Neutrophil (primary cell): ENCODE data around the gene ADCY2.

Experiments
- H3K27ac ChIP-seq: fragments of 200-600 bp; sonication (generic); 2 replicates; pipeline ENCODE4 v1.5.1; 2016; ENCODE audit warnings: mild to moderate bottlenecking, moderate library complexity
- H3K27me3 ChIP-seq: fragments of 200-600 bp; sonication (generic); 2 replicates; pipeline ENCODE4 v1.6.0; 2016; ENCODE audit warnings: mild to moderate bottlenecking
- H3K36me3 ChIP-seq: fragments of 200-600 bp; sonication (generic); 2 replicates; pipeline ENCODE4 v1.5.1; 2017
- H3K4me1 ChIP-seq, 2 experiments: fragments of 200-600 bp in 1 of 2; sonication (generic) in 1 of 2; 1 replicate in 1 of 2; 2 replicates in 1 of 2; pipeline versions ENCODE4 v1.5.1 to v1.6.1; 2013 to 2016; ENCODE audit warnings: low read depth in 1 of 2, low read length in 1 of 2, mild to moderate bottlenecking in 1 of 2, moderate library complexity in 1 of 2; ENCODE audit not compliant: control insufficient read depth in 1 of 2, insufficient read depth in 1 of 2
- H3K4me3 ChIP-seq, 2 experiments: fragments of 200-600 bp in 1 of 2; sonication (generic) in 1 of 2; 1 replicate in 1 of 2; 2 replicates in 1 of 2; pipeline ENCODE4 v1.5.1; 2013 to 2016; ENCODE audit warnings: low read depth in 1 of 2, low read length in 1 of 2, mild to moderate bottlenecking in 1 of 2, moderate library complexity in 1 of 2
- H3K9me3 ChIP-seq: fragments of 200-600 bp; sonication (generic); 2 replicates; pipeline ENCODE4 v1.5.1; 2016
- TF ChIP-seq, protein P1 (sequence below): fragments of 200-600 bp; sonication (generic); IDR thresholded peaks from 2 replicates; pipeline ENCODE4 v1.5.1; 2016; ENCODE audit warnings: antibody characterized with exemption

Gene ADCY2

GRCh38 chr5:7714697-7715096 lies 318.8 kb downstream of the ADCY2 start:
- TF ChIP-seq, protein P1, sequence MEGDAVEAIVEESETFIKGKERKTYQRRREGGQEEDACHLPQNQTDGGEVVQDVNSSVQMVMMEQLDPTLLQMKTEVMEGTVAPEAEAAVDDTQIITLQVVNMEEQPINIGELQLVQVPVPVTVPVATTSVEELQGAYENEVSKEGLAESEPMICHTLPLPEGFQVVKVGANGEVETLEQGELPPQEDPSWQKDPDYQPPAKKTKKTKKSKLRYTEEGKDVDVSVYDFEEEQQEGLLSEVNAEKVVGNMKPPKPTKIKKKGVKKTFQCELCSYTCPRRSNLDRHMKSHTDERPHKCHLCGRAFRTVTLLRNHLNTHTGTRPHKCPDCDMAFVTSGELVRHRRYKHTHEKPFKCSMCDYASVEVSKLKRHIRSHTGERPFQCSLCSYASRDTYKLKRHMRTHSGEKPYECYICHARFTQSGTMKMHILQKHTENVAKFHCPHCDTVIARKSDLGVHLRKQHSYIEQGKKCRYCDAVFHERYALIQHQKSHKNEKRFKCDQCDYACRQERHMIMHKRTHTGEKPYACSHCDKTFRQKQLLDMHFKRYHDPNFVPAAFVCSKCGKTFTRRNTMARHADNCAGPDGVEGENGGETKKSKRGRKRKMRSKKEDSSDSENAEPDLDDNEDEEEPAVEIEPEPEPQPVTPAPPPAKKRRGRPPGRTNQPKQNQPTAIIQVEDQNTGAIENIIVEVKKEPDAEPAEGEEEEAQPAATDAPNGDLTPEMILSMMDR, result no peak
- Histone ChIP-seq H3K36me3 (no peaks in the 10 kb centered on the region), H3K27ac (no peak overlapping the region), H3K27me3 (no peaks in the 10 kb centered on the region), H3K9me3 (no peaks in the 10 kb centered on the region), H3K4me3 (no peak overlapping the region), H3K4me1 (no peaks in the 10 kb centered on the region)

DNA sequence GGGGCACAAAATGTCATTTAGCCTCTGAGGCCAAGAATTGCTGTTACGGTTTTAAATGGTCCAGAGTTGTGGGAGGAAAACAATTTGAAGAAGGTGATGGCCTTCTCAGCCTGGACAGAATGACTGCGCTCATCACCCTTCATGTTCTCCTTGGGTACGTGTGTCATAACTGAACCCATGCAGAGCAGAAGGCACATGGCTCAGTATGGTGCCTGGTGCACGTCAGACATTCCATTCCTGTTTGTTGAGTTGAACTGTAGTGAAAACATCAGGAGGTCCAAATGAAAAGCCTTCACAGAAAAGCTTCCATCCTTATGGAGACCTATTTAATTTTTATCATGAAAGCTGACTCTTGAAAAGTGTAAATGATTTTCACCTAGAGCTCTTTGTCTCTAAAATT lies 321.8 kb downstream of the ADCY2 start:
- Histone ChIP-seq H3K36me3 (no peaks in the 10 kb centered on the region), H3K9me3 (no peaks in the 10 kb centered on the region), H3K27ac (no peak overlapping the region), H3K4me3 (no peak overlapping the region), H3K27me3 (no peaks in the 10 kb centered on the region), H3K4me1 (no peaks in the 10 kb centered on the region)
- TF ChIP-seq, protein P1, result no peak

GRCh38 chr5:7728076-7728475 lies 332.1 kb downstream of the ADCY2 start:
- Histone ChIP-seq H3K9me3 (no peaks in the 10 kb centered on the region), H3K4me1 (no peaks in the 10 kb centered on the region), H3K27me3 (no peaks in the 10 kb centered on the region), H3K36me3 (no peaks in the 10 kb centered on the region), H3K4me3 (no peak overlapping the region), H3K27ac (no peak overlapping the region)
- TF ChIP-seq, protein P1, result no peak

- H3K4me3 ChIP-seq, result no peak overlapping the region
- no peak overlapping the region for H3K27ac ChIP-seq
- H3K27me3 ChIP-seq, result peaks cover 4% of the 10 kb centered on the region
- H3K9me3 ChIP-seq, result no peaks in the 10 kb centered on the region
- no peaks in the 10 kb centered on the region for H3K4me1 ChIP-seq
- TF ChIP-seq, protein P1, result no peak
- H3K36me3 ChIP-seq, result no peaks in the 10 kb centered on the region
Observed at GRCh38 chr5:7741415-7742065, 345.6 kb downstream of the ADCY2 start.

- Histone ChIP-seq H3K9me3 (no peaks in the 10 kb centered on the region), H3K4me1 (no peaks in the 10 kb centered on the region), H3K27ac (no peak overlapping the region), H3K27me3 (peaks cover 4% of the 10 kb centered on the region), H3K36me3 (no peaks in the 10 kb centered on the region), H3K4me3 (no peak overlapping the region)
- TF ChIP-seq, protein P1, result no peak
Observed at GRCh38 chr5:7742241-7742656, 346.3 kb downstream of the ADCY2 start.
